GM21360 (cell line): ENCODE data around the gene NELL1.

Source experiments
- ATAC-seq: cut with Tn5 transposase; IDR thresholded peaks from one replicate; pipeline ENCODE4 v1.9.1; 2021; ENCODE audit warnings: mild to moderate bottlenecking, moderate library complexity; ENCODE audit not compliant: unreplicated experiment

Gene NELL1

GRCh38 chr11:20949585-20949984 lies 280.2 kb downstream of the NELL1 start:
- no peak for ATAC-seq

GRCh38 chr11:20962581-20962980 lies 293.2 kb downstream of the NELL1 start:
- no peak for ATAC-seq

- ATAC-seq, result no peak
Measured at GRCh38 chr11:20963596-20963995, 294.2 kb downstream of the NELL1 start.

- ATAC-seq, result no peak
Measured at GRCh38 chr11:20964985-20965384, 295.6 kb downstream of the NELL1 start.

GRCh38 chr11:20966489-20966888 lies 297.1 kb downstream of the NELL1 start:
- no peak for ATAC-seq

DNA sequence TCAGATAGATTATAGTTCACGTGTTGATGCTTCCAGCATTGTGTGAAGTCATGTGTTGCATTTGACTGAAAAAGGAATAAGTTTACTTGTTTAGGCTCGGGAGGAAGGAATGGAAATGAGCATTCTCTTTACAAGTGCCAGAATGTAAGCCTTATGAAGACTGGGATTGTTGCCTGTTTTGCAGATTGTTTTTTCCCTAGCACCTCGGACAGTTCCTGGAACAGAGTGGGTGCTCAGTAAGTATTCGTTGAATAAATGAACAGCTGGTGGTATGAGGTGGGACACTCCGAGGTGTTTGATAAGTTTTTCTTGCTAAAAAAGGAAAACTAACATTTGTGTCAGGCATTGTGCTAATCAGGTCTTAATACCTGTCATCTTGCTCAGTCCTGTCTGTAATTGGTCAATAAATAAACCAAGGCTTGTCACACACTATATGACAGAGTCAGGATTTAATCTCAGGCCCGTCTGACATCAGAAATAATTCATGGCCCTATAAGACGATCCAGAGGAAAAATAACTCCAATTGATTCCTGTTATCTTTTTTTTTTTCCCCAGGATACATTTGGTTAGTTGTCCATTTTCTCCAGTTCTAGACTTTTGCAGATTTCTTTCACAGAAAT lies 304.7 kb downstream of the NELL1 start:
- ATAC-seq, result no peak

DNA sequence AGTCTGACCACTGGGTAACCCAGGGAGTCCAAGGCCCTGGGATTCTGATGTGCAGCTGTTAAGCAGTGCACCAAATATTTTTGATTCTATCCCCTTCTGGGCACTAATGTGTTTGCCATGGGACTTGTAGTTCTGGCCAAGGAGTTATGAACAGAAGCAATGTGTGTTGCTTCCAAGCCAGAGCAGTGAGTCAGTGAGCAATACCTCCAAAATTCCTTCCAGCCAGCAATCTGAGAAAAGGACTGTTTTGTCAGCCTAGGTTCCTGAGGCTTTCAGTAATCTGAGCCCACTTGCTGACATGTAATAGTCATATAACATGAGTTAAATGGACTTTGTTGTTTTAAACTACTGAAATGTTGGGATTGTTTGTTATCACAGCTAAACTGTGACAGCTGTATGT lies 311.4 kb downstream of the NELL1 start:
- no peak for ATAC-seq

GRCh38 chr11:20990447-20990846 lies 321.1 kb downstream of the NELL1 start:
- ATAC-seq, result no peak

GRCh38 chr11:20991471-20991870 lies 322.1 kb downstream of the NELL1 start:
- no peak for ATAC-seq

- ATAC-seq, result no peak
Measured at GRCh38 chr11:21007297-21007696, 337.9 kb downstream of the NELL1 start.

DNA sequence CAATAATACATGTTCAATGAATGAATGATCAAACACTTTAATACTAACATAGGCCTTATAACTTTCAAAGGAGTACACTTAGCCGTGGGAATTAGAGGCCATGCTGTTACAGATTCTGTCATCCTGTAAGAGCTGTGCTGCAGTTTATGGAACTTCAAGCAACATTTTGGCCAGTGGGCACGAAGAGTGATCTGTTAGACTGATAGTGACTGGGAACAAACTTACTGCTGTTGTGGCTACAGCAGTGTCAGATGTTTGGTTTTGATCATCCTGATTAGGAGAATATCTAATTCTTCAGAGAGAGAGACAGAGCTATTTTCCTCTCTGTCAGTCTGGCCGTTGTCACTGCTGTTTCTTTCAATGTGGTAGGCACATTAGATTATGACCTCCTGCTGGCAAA lies 348.9 kb downstream of the NELL1 start:
- ATAC-seq, result no peak

DNA sequence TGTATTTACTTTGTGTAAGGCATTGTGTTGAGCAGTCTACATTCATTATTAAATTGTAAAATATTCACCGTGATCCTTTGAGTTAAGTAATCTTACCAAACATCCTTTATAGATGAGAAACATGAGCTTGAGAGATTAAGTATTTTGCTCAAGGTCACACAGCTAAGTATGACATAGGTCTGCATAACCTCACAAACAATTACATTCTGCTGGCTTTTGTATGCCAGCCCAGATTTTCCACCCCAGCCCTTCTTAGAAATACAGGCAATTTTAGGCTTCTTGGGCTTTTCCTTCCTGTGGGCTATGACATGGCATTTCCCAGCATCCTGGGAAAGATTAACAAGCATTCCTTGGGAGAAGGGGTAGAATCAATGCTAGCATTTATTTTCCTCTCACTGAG lies 357.3 kb downstream of the NELL1 start:
- no peak for ATAC-seq

- ATAC-seq, result no peak
Measured at GRCh38 chr11:21037850-21038249, 368.5 kb downstream of the NELL1 start.

GRCh38 chr11:21038801-21039200 lies 369.4 kb downstream of the NELL1 start:
- no peak for ATAC-seq

DNA sequence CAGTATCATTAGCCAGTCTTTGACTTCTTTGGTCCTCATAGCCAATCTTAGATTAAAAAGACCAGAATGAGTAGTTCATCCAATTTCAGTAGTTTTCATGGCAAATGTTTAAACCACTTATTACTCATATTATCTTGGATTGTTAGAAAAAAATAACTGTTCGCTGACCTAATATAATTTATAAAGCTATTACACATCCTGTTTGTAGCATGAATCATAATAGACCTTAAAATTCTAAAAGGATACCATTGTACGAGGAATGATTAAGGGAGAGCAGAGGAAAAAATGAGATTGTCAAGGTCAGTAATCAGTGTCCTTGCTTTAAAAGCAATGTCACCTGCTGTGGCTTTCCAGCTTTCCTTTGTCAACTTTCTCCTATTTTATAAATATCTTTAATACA lies 371.2 kb downstream of the NELL1 start:
- no peak for ATAC-seq

- no peak for ATAC-seq
Measured at GRCh38 chr11:21048626-21049025, 379.2 kb downstream of the NELL1 start.

- no peak for ATAC-seq
Measured at GRCh38 chr11:21053466-21053865, 384.1 kb downstream of the NELL1 start.

- ATAC-seq, result no peak
Measured at GRCh38 chr11:21056644-21057043, 387.3 kb downstream of the NELL1 start.

DNA sequence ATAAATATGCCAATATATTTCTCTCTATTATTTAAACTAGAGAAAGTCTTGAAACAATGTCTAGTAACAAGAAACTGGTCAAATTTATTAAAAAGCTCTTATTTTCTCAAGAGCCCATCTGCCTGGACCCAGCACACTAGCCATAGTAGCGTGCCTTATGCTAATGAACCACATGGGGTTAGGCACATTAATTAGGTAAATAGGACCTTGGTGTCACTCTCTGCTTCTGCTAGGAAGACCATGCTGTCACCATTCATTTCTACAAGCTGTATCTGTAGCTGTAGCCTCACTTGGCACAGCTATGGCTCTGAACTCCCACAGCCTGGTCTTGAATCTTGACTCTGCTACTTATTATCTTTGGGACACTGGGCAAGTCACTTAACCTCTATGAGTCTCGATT lies 390.5 kb downstream of the NELL1 start:
- ATAC-seq, result no peak

GRCh38 chr11:21066030-21066429 lies 396.6 kb downstream of the NELL1 start:
- ATAC-seq, result no peak

- no peak for ATAC-seq
Measured at GRCh38 chr11:21068886-21069285, 399.5 kb downstream of the NELL1 start.

GRCh38 chr11:21069909-21070308 lies 400.5 kb downstream of the NELL1 start:
- no peak for ATAC-seq

DNA sequence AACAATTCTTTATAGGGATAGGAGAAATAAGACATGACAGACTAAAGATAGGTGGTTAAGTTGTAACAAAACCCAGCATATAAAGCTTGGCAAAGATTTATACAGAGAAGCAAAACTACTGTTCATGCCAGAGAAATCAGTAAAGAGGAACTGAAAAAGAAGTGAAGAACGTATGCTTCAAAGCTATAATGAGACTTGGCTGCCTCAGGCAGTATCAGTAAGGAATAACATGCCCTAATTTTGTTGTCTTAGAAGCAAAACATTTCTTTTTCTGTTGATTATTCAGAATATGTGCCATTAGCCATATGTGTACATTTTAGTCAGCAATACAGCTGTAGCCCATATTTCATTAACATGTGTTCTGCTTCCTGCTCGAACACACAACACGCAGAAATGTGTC lies 403.2 kb downstream of the NELL1 start:
- no peak for ATAC-seq
